Central memory CD8-positive, alpha-beta T cell (primary cell): ENCODE results near the gene CNPY2.
"Not testable (repeated sequence)": the region's sequence is repeated elsewhere in the genome, so short reads cannot be mapped to it uniquely, and the experiment has no call there.

Experiments
- ATAC-seq: fragments of 150-1000 bp; cut with Tn5 transposase; replicated peaks from 2 replicates; pipeline ENCODE4 v1.10.0; 2022; ENCODE audit warnings: mild to moderate bottlenecking, moderate FRiP score, moderate number of reproducible peaks; ENCODE audit not compliant: poor library complexity, severe bottlenecking; ENCODE audit errors: extremely low read depth
- DNase-seq, 2 donors: peaks; one replicate each; pipeline ENCODE4 v3.0.0; 2021; ENCODE audit warnings: low spot score in 2 of 2
- H3K27ac Mint-ChIP-seq: one replicate; pipeline ENCODE4 v1.8.0; 2022; ENCODE audit warnings: low read depth, mild to moderate bottlenecking, moderate library complexity, mixed read lengths
- H3K27me3 Mint-ChIP-seq: one replicate; pipeline ENCODE4 v1.8.0; 2022; ENCODE audit warnings: mixed read lengths
- H3K36me3 Mint-ChIP-seq: one replicate; pipeline ENCODE4 v1.8.0; 2022; ENCODE audit warnings: mild to moderate bottlenecking, moderate library complexity, mixed read lengths; ENCODE audit not compliant: insufficient read depth
- H3K4me1 Mint-ChIP-seq: one replicate; pipeline ENCODE4 v1.8.0; 2022; ENCODE audit warnings: mixed read lengths
- H3K4me3 Mint-ChIP-seq: one replicate; pipeline ENCODE4 v1.8.0; 2022; ENCODE audit warnings: mild to moderate bottlenecking, moderate library complexity, mixed read lengths
- H3K9me3 Mint-ChIP-seq: one replicate; pipeline ENCODE4 v1.8.0; 2022; ENCODE audit warnings: mixed read lengths

CNPY2 gene

GRCh38 chr12:56341616-56342015, 25.8 kb upstream of the CNPY2 start:
- no peak overlapping the region for H3K27ac Mint-ChIP-seq
- H3K27me3 Mint-ChIP-seq = no peaks in the 10 kb centered on the region
- DNase-seq (no peak), ATAC-seq (no peak)
- peaks cover 20% of the 10 kb centered on the region for H3K36me3 Mint-ChIP-seq
- no peaks in the 10 kb centered on the region for H3K9me3 Mint-ChIP-seq
- H3K4me3 Mint-ChIP-seq = no peak overlapping the region
- peaks cover 21% of the 10 kb centered on the region for H3K4me1 Mint-ChIP-seq

- Mint-ChIP-seq H3K27ac (peak overlapping the region; percentile 95), H3K36me3 (peaks cover 12% of the 10 kb centered on the region), H3K4me1 (peaks cover 21% of the 10 kb centered on the region), H3K9me3 (no peaks in the 10 kb centered on the region), H3K27me3 (no peaks in the 10 kb centered on the region), H3K4me3 (peak overlapping the region; percentile 84)
- ATAC-seq (no peak), DNase-seq (no peak)
Measured at GRCh38 chr12:56339158-56339422, 23.3 kb upstream of the CNPY2 start.

- peak within 1 kb of the TSS; percentile 84 for H3K4me3 Mint-ChIP-seq
- H3K27ac Mint-ChIP-seq = peak within 1 kb of the TSS; percentile 95
- ATAC-seq (peak; percentile 62), DNase-seq (peak; percentile 38 to 66)
- H3K27me3 Mint-ChIP-seq = no peaks in the 10 kb centered on the region
- no peaks in the 10 kb centered on the region for H3K9me3 Mint-ChIP-seq
- peaks cover 17% of the 10 kb centered on the region for H3K36me3 Mint-ChIP-seq
- peaks cover 27% of the 10 kb centered on the region for H3K4me1 Mint-ChIP-seq
Measured at GRCh38 chr12:56338308-56339157, 22.7 kb upstream of the CNPY2 start, which contains the start of gene IL23A. IL23A (plus strand) TSS chr12:56338884; CDS start chr12:56339045, 161 bp downstream.

- ATAC-seq (no peak), DNase-seq (no peak)
- no peaks in the 10 kb centered on the region for H3K9me3 Mint-ChIP-seq
- peaks cover 34% of the 10 kb centered on the region for H3K4me1 Mint-ChIP-seq
- H3K27ac Mint-ChIP-seq = peak overlapping the region; percentile 95
- no peaks in the 10 kb centered on the region for H3K27me3 Mint-ChIP-seq
- peaks cover 18% of the 10 kb centered on the region for H3K36me3 Mint-ChIP-seq
- H3K4me3 Mint-ChIP-seq = peak overlapping the region; percentile 84
Measured at GRCh38 chr12:56337753-56338251, 22.0 kb upstream of the CNPY2 start.

GRCh38 chr12:56336361-56337167, 20.8 kb upstream of the CNPY2 start:
- no peak overlapping the region for H3K27ac Mint-ChIP-seq
- no peak overlapping the region for H3K4me3 Mint-ChIP-seq
- no peaks in the 10 kb centered on the region for H3K9me3 Mint-ChIP-seq
- no peaks in the 10 kb centered on the region for H3K27me3 Mint-ChIP-seq
- H3K36me3 Mint-ChIP-seq = peaks cover 18% of the 10 kb centered on the region
- ATAC-seq (no peak), DNase-seq (no peak)
- peaks cover 38% of the 10 kb centered on the region for H3K4me1 Mint-ChIP-seq

GRCh38 chr12:56335527-56335926, 19.7 kb upstream of the CNPY2 start:
- H3K4me3 Mint-ChIP-seq, DNase-seq, ATAC-seq, H3K27me3 Mint-ChIP-seq, H3K9me3 Mint-ChIP-seq: not testable (repeated sequence)
- peaks cover 19% of the 10 kb centered on the region for H3K36me3 Mint-ChIP-seq
- peaks cover 38% of the 10 kb centered on the region for H3K4me1 Mint-ChIP-seq
- H3K27ac Mint-ChIP-seq = peak overlapping the region; percentile 19

GRCh38 chr12:56334490-56334793, 18.7 kb upstream of the CNPY2 start:
- Mint-ChIP-seq H3K36me3 (peaks cover 17% of the 10 kb centered on the region), H3K27ac (peak overlapping the region; percentile 100), H3K9me3 (no peaks in the 10 kb centered on the region), H3K27me3 (no peaks in the 10 kb centered on the region), H3K4me1 (peaks cover 31% of the 10 kb centered on the region), H3K4me3 (peak overlapping the region; percentile 95)
- ATAC-seq (no peak), DNase-seq (no peak)

- Mint-ChIP-seq H3K27me3 (no peaks in the 10 kb centered on the region), H3K36me3 (peaks cover 17% of the 10 kb centered on the region), H3K4me3 (peak within 1 kb of the TSS; percentile 95), H3K27ac (peak within 1 kb of the TSS; percentile 100), H3K4me1 (peaks cover 26% of the 10 kb centered on the region), H3K9me3 (no peaks in the 10 kb centered on the region)
- ATAC-seq = peak; percentile 92
- peak; percentile 84 to 92 for DNase-seq
Measured at GRCh38 chr12:56333679-56334489, 18.1 kb upstream of the CNPY2 start, which contains the start of gene PAN2. PAN2 (minus strand) TSS chr12:56334000; CDS start chr12:56333094, 906 bp downstream.

GRCh38 chr12:56333197-56333678, 17.4 kb upstream of the CNPY2 start:
- Mint-ChIP-seq H3K4me3 (peak overlapping the region; percentile 95), H3K27me3 (no peaks in the 10 kb centered on the region), H3K9me3 (no peaks in the 10 kb centered on the region), H3K4me1 (peaks cover 19% of the 10 kb centered on the region), H3K36me3 (peaks cover 14% of the 10 kb centered on the region), H3K27ac (peak overlapping the region; percentile 100)
- ATAC-seq (no peak), DNase-seq (no peak)

GRCh38 chr12:56332512-56333196, 16.9 kb upstream of the CNPY2 start:
- no peak for ATAC-seq
- H3K27ac Mint-ChIP-seq = peak overlapping the region; percentile 100
- peak overlapping the region; percentile 95 for H3K4me3 Mint-ChIP-seq
- peaks cover 17% of the 10 kb centered on the region for H3K4me1 Mint-ChIP-seq
- H3K36me3 Mint-ChIP-seq = peaks cover 16% of the 10 kb centered on the region
- DNase-seq = no peak
- H3K9me3 Mint-ChIP-seq = no peaks in the 10 kb centered on the region
- H3K27me3 Mint-ChIP-seq = no peaks in the 10 kb centered on the region

- Mint-ChIP-seq H3K27ac (no peak overlapping the region), H3K36me3 (peaks cover 25% of the 10 kb centered on the region), H3K4me1 (peaks cover 17% of the 10 kb centered on the region), H3K27me3 (no peaks in the 10 kb centered on the region), H3K4me3 (no peak overlapping the region), H3K9me3 (no peaks in the 10 kb centered on the region)
- DNase-seq = no peak
- no peak for ATAC-seq
Measured at GRCh38 chr12:56330936-56331490, 15.2 kb upstream of the CNPY2 start.
